IMR-90 (cell line): Measurements from ENCODE around the gene PKDCC. TPM values are rescaled to one million over a fixed set of nuclear protein-coding genes. Genes with fewer than 3 reads are reported as not detected.

Experiments used
- ATAC-seq: fragments of 200-7000 bp; cut with Tn5 transposase; 2 replicates; pipeline ENCODE4 v1.9.1; 2020; ENCODE audit warnings: low read depth, mild to moderate bottlenecking, moderate library complexity
- BruUV-seq: library from RNA; stranded (reverse); fragments of 400-500 nt; replicated peaks from 2 replicates; lab custom pipeline; 2021; lab: Mats Ljungman, UMichigan
- CTCF ChIA-PET: fragments of 300-600 bp; formaldehyde crosslinking; extraction: SDS; loops from one replicate; lab custom pipeline; 2021; ENCODE audit warnings: antibody characterized with exemption; lab: Yijun Ruan, JAX
- POLR2A ChIA-PET: fragments of 300-600 bp; sonication (Branson Sonifier 250); formaldehyde crosslinking; loops from one replicate; lab custom pipeline; 2022; ENCODE audit warnings: antibody characterized with exemption; ENCODE audit not compliant: unreplicated experiment; lab: Charles Lee
- DNase-seq: peaks from one replicate; pipeline ENCODE4 v3.0.0; 2013
- H2AFZ ChIP-seq: replicated peaks from 2 replicates; pipeline ENCODE3; 2013; ENCODE audit warnings: low read length, mild to moderate bottlenecking; ENCODE audit not compliant: poor library complexity
- H2AK5ac ChIP-seq: 2 replicates; pipeline ENCODE4 v1.6.1; 2013; ENCODE audit warnings: low read depth, low read length, inconsistent platforms
- H2AK9ac ChIP-seq: replicated peaks from 2 replicates; pipeline ENCODE3; 2013; ENCODE audit warnings: mild to moderate bottlenecking, low read depth, low read length, moderate library complexity; ENCODE audit not compliant: poor library complexity
- H2BK120ac ChIP-seq: 2 replicates; pipeline ENCODE4 v1.6.1; 2013; ENCODE audit warnings: low read depth, low read length, inconsistent platforms
- H2BK15ac ChIP-seq: 3 replicates; pipeline ENCODE4 v1.6.1; 2013; ENCODE audit warnings: low read depth, low read length, inconsistent platforms
- H2BK20ac ChIP-seq: 2 replicates; pipeline ENCODE4 v1.6.1; 2013; ENCODE audit warnings: low read depth, mild to moderate bottlenecking, inconsistent platforms, low read length, moderate library complexity
- H2BK5ac ChIP-seq: 2 replicates; pipeline ENCODE4 v1.6.1; 2013; ENCODE audit warnings: mild to moderate bottlenecking, low read depth, low read length, inconsistent platforms; ENCODE audit not compliant: poor library complexity, severe bottlenecking
- H3K14ac ChIP-seq: replicated peaks from 2 replicates; pipeline ENCODE4 v1.6.1; 2013; ENCODE audit warnings: low read depth, low read length, inconsistent platforms
- H3K18ac ChIP-seq: 2 replicates; pipeline ENCODE4 v1.6.1; 2013; ENCODE audit warnings: low read depth, low read length, control low read depth
- H3K23ac ChIP-seq: 2 replicates; pipeline ENCODE4 v1.6.1; 2013; ENCODE audit warnings: low read depth, low read length, inconsistent platforms
- H3K27ac ChIP-seq: 2 replicates; pipeline ENCODE4 v1.5.1; 2013; ENCODE audit warnings: mild to moderate bottlenecking, control low read depth, low read length; ENCODE audit not compliant: insufficient read depth
- H3K27me3 ChIP-seq: 2 replicates; pipeline ENCODE4 v1.6.1; 2013; ENCODE audit warnings: low read length; ENCODE audit not compliant: control insufficient read depth, insufficient read depth
- H3K36me3 ChIP-seq: 2 replicates; pipeline ENCODE4 v1.6.1; 2013; ENCODE audit warnings: low read length, mixed read lengths; ENCODE audit not compliant: control insufficient read depth, insufficient read depth
- H3K4ac ChIP-seq: 2 replicates; pipeline ENCODE4 v1.6.1; 2013; ENCODE audit warnings: low read depth, low read length, inconsistent platforms
- H3K4me1 ChIP-seq: 2 replicates; pipeline ENCODE4 v1.6.1; 2013; ENCODE audit warnings: low read length, mixed read lengths; ENCODE audit not compliant: control insufficient read depth, insufficient read depth
- H3K4me2 ChIP-seq: 2 replicates; pipeline ENCODE4 v1.6.1; 2013; ENCODE audit warnings: low read depth, mild to moderate bottlenecking, control low read depth, low read length, moderate library complexity
- H3K4me3 ChIP-seq: 2 replicates; pipeline ENCODE4 v1.5.1; 2013; ENCODE audit warnings: low read depth, mild to moderate bottlenecking, control low read depth, low read length, moderate library complexity; ENCODE audit not compliant: insufficient read depth
- H3K56ac ChIP-seq: 2 replicates; pipeline ENCODE4 v1.6.1; 2013; ENCODE audit warnings: low read length, inconsistent platforms; ENCODE audit not compliant: insufficient read depth; ENCODE audit errors: extremely low read depth
- H3K79me1 ChIP-seq, 2 experiments: 2 replicates each; pipeline ENCODE4 v1.6.1; 2013; ENCODE audit warnings: low read length in 2 of 2, inconsistent platforms in 1 of 2, low read depth in 1 of 2
- H3K9ac ChIP-seq: 2 replicates; pipeline ENCODE4 v1.6.1; 2013; ENCODE audit warnings: low read depth, low read length, control low read depth
- H3K9me1 ChIP-seq: 2 replicates; pipeline ENCODE4 v1.6.1; 2013; ENCODE audit warnings: low read length, inconsistent platforms; ENCODE audit not compliant: insufficient read depth
- H3K9me3 ChIP-seq: 2 replicates; pipeline ENCODE4 v1.6.1; 2013; ENCODE audit warnings: low read length; ENCODE audit not compliant: control insufficient read depth, insufficient read depth
- H4K20me1 ChIP-seq: 2 replicates; pipeline ENCODE4 v1.6.1; 2013; ENCODE audit warnings: low read length, inconsistent platforms; ENCODE audit not compliant: insufficient read depth
- H4K5ac ChIP-seq: 2 replicates; pipeline ENCODE4 v1.6.1; 2013; ENCODE audit warnings: mild to moderate bottlenecking, low read depth, low read length, control low read depth
- H4K8ac ChIP-seq, 2 experiments: 2 replicates each; pipeline ENCODE4 v1.6.1; 2013; ENCODE audit warnings: low read depth in 2 of 2, low read length in 2 of 2, control low read depth in 1 of 2, inconsistent platforms in 1 of 2
- H4K91ac ChIP-seq: 2 replicates; pipeline ENCODE4 v1.6.1; 2013; ENCODE audit warnings: low read depth, low read length, inconsistent platforms; ENCODE audit not compliant: insufficient read depth
- BHLHE40 ChIP-seq: fragments of 150-350 bp; IDR thresholded peaks from 2 replicates; pipeline ENCODE4 v1.6.1; 2016; ENCODE audit warnings: mild to moderate bottlenecking, low read depth, low read length
- CEBPB ChIP-seq: IDR thresholded peaks from 2 replicates; pipeline ENCODE4 v1.6.1; 2012; ENCODE audit warnings: low read depth, low read length, improper control_type of control experiment
- CHD1 ChIP-seq: IDR thresholded peaks from 2 replicates; pipeline ENCODE4 v1.6.1; 2012; ENCODE audit warnings: low read depth, low read length, improper control_type of control experiment
- FOS ChIP-seq: fragments of 150-350 bp; IDR thresholded peaks from 2 replicates; pipeline ENCODE4 v1.6.1; 2016; ENCODE audit warnings: low read depth, low read length
- MAZ ChIP-seq: IDR thresholded peaks from 2 replicates; pipeline ENCODE4 v1.6.1; 2012; ENCODE audit warnings: low read depth, mild to moderate bottlenecking, low read length, improper control_type of control experiment, moderate library complexity, borderline replicate concordance
- NFE2L2 ChIP-seq: fragments of 150-350 bp; IDR thresholded peaks from 2 replicates; pipeline ENCODE4 v1.6.1; 2016; ENCODE audit warnings: low read depth, mild to moderate bottlenecking, low read length
- POLR2A ChIP-seq: IDR thresholded peaks from 2 replicates; pipeline ENCODE4 v1.6.1; 2012; ENCODE audit warnings: mild to moderate bottlenecking, low read depth, low read length
- RAD21 ChIP-seq: IDR thresholded peaks from 2 replicates; pipeline ENCODE4 v1.6.1; 2012; ENCODE audit warnings: low read length, improper control_type of control experiment
- RCOR1 ChIP-seq: IDR thresholded peaks from 2 replicates; pipeline ENCODE4 v1.6.1; 2012; ENCODE audit warnings: mild to moderate bottlenecking, low read length, improper control_type of control experiment; ENCODE audit not compliant: insufficient replicate concordance
- SMC3 ChIP-seq: fragments of 150-350 bp; IDR thresholded peaks from 2 replicates; pipeline ENCODE4 v1.6.1; 2016; ENCODE audit warnings: low read depth, mild to moderate bottlenecking, antibody characterized with exemption, low read length, moderate library complexity
- WGBS, 2 experiments: methylation state at CpG; one replicate each; pipeline versions ENCODE4 v1.1.5 to v1.1.7; 2013; ENCODE audit warnings: missing lambda C conversion rate in 2 of 2; ENCODE audit not compliant: insufficient read length in 1 of 2; ENCODE audit errors: extremely low coverage in 2 of 2; 5-methylcytosine and 5-hydroxymethylcytosine counted together
- dilution Hi-C: fragments of 300-500 bp; cut with HindIII; formaldehyde crosslinking; loops from one replicate; pipeline ENCODE4 v1.14.3; 2018; ENCODE audit warnings: low sequenced_read_pairs; ENCODE audit not compliant: unreplicated experiment
- in situ Hi-C: fragments of 300-500 bp; cut with MboI; formaldehyde crosslinking; loops from 3 replicates; pipeline ENCODE4 v1.14.3; 2019; ENCODE audit warnings: low sequenced_read_pairs, inconsistent platforms, mixed read lengths
- intact Hi-C: fragments of 100-400 bp; cut with micrococcal nuclease; formaldehyde crosslinking; loops from 2 replicates; pipeline ENCODE4 v1.10.0; 2022
- polyA plus RNA-seq, 3 experiments: library from polyadenylated mRNA; depleted of rRNA; stranded (reverse); fragments of >200 nt; gene quantifications; 2 replicates each; pipeline ENCODE4 v1.2.3, GENCODE V29; 2012; ENCODE audit warnings: low replicate concordance in 1 of 3
- total RNA-seq: library from RNA; depleted of rRNA; stranded (reverse); fragments of >200 nt; gene quantifications from 2 replicates; pipeline ENCODE4 v1.2.3, GENCODE V29; 2012
- TF ChIP-seq, protein P1 (sequence below): fragments of 150-350 bp; IDR thresholded peaks from 2 replicates; pipeline ENCODE4 v1.6.1; 2016; ENCODE audit warnings: low read depth, mild to moderate bottlenecking, low read length, moderate library complexity, borderline replicate concordance
- TF ChIP-seq, protein P2 (sequence below): fragments of 150-350 bp; IDR thresholded peaks from 2 replicates; pipeline ENCODE4 v1.6.1; 2017; ENCODE audit warnings: mild to moderate bottlenecking, antibody characterized with exemption, low read length, low read depth

Gene PKDCC
- total and polyA plus RNA-seq, 2 of the 4 experiments (the other 2 are of a cell fraction), result 55.6 to 95.7 TPM

DNA sequence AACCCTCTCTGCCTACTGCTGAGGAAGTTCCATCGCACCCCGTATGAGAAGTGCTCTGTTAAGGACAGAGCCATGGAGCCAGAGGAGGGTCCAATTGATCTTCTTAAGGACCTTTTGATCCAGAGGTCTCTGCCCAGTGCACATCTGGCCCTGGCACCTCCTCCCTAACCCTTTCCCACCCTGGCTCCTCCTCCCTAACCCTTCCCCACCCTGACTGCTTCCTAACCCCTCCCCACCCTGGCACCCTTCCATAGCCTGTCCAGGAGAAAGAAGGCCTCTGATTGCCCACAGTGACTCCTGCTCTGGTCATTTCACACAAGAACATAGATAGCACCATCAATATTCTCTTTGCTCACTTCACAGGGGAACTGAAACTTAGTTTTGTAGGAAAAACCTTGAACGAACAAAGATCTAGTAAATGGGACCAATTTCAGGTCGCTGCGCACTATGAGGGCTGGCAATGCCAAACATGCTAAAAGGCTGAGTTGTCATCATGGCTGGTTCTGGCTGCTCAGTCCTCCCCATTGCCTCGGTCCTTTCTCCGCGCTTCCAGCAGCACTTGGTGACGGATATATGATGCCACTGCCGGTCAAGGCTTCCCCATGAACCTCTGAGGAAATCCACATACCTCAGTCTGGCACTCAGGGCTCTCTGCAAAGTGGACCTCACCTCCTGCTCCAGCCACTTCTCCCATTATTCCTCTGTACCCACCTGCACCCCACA lies 49.2 kb downstream of the PKDCC start (continued):
- no peak for TF ChIP-seq RCOR1
- no peak for TF ChIP-seq SMC3

DNA sequence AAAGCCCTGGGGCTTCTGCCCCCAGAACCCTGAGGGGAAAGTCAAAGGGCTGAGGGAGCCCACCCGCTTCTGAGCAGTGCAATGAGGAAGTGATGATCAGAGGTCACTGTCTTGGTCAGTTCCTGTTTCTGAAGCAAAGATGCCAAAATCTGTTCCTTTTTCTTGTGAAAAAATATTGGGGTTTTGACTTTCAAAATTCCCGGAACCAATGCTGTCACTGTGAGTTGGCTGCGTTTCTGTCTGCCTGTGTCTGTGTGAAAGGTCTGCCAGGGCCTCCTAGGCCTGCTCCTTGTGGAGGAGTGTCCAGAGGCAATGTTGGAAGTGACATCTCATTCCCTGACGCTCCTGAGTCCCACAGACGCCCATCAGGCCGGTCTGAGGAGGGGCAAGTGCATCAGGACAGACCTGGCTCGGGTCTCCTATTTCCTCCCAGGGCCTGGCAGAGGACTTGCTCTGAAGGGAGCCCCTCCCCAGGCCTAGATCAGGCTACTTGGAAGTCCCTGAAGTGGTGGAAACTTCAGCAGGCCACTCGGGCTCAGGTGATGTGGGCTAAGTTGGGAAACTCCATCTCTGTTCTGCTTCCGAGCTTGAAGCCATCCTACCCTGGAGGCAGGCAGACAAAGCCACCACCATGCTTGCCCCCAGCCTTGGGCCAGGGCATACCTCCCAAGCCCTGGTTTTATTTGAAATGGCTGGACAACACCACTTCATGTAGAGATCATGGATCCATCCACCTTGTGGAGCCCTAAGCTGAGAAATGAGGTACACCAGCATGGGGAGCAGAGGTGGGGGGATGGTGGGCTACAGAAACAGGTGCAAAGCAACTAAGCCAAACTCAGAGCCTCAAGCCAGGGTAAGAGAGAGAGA lies 51.0 kb downstream of the PKDCC start:
- WGBS, 2 experiments, result 61% methylated on average over 2 of the region's 9 CpGs; no CpG with 5 or more reads in 1 of the 2 experiments
- H3K4me3 ChIP-seq, result no peak overlapping the region
- peak overlapping the region; percentile 71 to 76 for H4K8ac ChIP-seq
- peak overlapping the region; percentile 82; the same call in 2 of the 3 replicates for H2BK15ac ChIP-seq
- intact Hi-C loops (loop anchor here (10.0 kb wide), 2 partner anchors 196 to 396 kb away; partner anchors contain the start of gene KCNG3), dilution Hi-C loops (loop anchor here (25.0 kb wide), 1 partner anchor 212 kb away; no protein-coding TSS in a partner anchor), in situ Hi-C loops (loop anchor here (5.0 kb wide), 1 partner anchor 223 kb away; no protein-coding TSS in a partner anchor)
- peak overlapping the region; percentile 19 for H2BK5ac ChIP-seq
- CTCF ChIA-PET, result no interaction called here
- peak overlapping the region; percentile 69 for H2AK5ac ChIP-seq
- BruUV-seq, result no TSS peak
- peaks cover 23% of the 10 kb centered on the region for H3K4me1 ChIP-seq
- no peaks in the 10 kb centered on the region; the same call in 1 of the 2 replicates for H3K9me3 ChIP-seq
- H3K23ac ChIP-seq, result peak overlapping the region; percentile 68
- H3K27ac ChIP-seq, result no peak overlapping the region
- no peaks in the 10 kb centered on the region for H3K27me3 ChIP-seq
- peak overlapping the region; percentile 24 for H3K18ac ChIP-seq
- POLR2A ChIA-PET, result no interaction called here
- no peak for DNase-seq
- no peak overlapping the region for H3K4me2 ChIP-seq
- peak overlapping the region; percentile 65; the same call in 1 of the 2 replicates for H3K14ac ChIP-seq
- H3K4ac ChIP-seq, result peak overlapping the region; percentile 76
- H4K91ac ChIP-seq, result peak overlapping the region; percentile 80
- peak overlapping the region; percentile 62 for H4K5ac ChIP-seq
- TF ChIP-seq, protein P1, sequence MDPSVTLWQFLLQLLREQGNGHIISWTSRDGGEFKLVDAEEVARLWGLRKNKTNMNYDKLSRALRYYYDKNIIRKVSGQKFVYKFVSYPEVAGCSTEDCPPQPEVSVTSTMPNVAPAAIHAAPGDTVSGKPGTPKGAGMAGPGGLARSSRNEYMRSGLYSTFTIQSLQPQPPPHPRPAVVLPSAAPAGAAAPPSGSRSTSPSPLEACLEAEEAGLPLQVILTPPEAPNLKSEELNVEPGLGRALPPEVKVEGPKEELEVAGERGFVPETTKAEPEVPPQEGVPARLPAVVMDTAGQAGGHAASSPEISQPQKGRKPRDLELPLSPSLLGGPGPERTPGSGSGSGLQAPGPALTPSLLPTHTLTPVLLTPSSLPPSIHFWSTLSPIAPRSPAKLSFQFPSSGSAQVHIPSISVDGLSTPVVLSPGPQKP, result no peak
- TF ChIP-seq NFE2L2 (no peak), RCOR1 (no peak), BHLHE40 (no peak), CHD1 (no peak), RAD21 (no peak), POLR2A (no peak), FOS (no peak), MAZ (no peak), CEBPB (no peak), SMC3 (no peak)
- TF ChIP-seq, protein P2, sequence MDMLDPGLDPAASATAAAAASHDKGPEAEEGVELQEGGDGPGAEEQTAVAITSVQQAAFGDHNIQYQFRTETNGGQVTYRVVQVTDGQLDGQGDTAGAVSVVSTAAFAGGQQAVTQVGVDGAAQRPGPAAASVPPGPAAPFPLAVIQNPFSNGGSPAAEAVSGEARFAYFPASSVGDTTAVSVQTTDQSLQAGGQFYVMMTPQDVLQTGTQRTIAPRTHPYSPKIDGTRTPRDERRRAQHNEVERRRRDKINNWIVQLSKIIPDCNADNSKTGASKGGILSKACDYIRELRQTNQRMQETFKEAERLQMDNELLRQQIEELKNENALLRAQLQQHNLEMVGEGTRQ, result no peak
- H4K20me1 ChIP-seq, result no peaks in the 10 kb centered on the region
- peak overlapping the region; percentile 38 for H2BK20ac ChIP-seq
- H3K36me3 ChIP-seq, result no peaks in the 10 kb centered on the region
- no peak overlapping the region for H3K9ac ChIP-seq
- ATAC-seq, result no peak
- H2AK9ac ChIP-seq, result peak overlapping the region; percentile 84
- H3K9me1 ChIP-seq, result peaks cover 6% of the 10 kb centered on the region
- H2BK120ac ChIP-seq, result peak overlapping the region; percentile 87
- no peaks in the 10 kb centered on the region; a peak in 1 of 4 replicates for H3K79me1 ChIP-seq
- H3K56ac ChIP-seq, result no peak overlapping the region
- peak overlapping the region; percentile 80 for H2AFZ ChIP-seq
